Neuron (in vitro differentiated cells): Measurements from ENCODE around the gene S100A8.

Experiments
- H2AFZ ChIP-seq: one replicate; pipeline ENCODE4 v1.6.1; 2013; ENCODE audit warnings: low read depth, mild to moderate bottlenecking, inconsistent platforms, low read length, moderate library complexity
- H3K27me3 ChIP-seq: one replicate; pipeline ENCODE4 v1.6.1; 2013; ENCODE audit warnings: low read length; ENCODE audit not compliant: insufficient read depth
- H3K36me3 ChIP-seq: one replicate; pipeline ENCODE4 v1.6.1; 2013; ENCODE audit warnings: low read length; ENCODE audit not compliant: insufficient read depth
- H3K4me1 ChIP-seq: one replicate; pipeline ENCODE4 v1.6.1; 2013; ENCODE audit warnings: low read length; ENCODE audit not compliant: insufficient read depth
- H3K4me3 ChIP-seq: 2 replicates; pipeline ENCODE4 v1.5.1; 2013; ENCODE audit warnings: mild to moderate bottlenecking, low read length, moderate library complexity
- H3K9me3 ChIP-seq: one replicate; pipeline ENCODE4 v1.6.1; 2013; ENCODE audit warnings: low read length

The S100A8 gene

GRCh38 chr1:153390938-153391710 is at the start of gene S100A8:
S100A8 (minus strand) TSS chr1:153391073; CDS start chr1:153390535, 538 bp downstream.
- peaks cover 15% of the 10 kb centered on the region for H3K27me3 ChIP-seq
- no peak within 1 kb of the TSS for H2AFZ ChIP-seq
- no peaks in the 10 kb centered on the region for H3K36me3 ChIP-seq
- no peaks in the 10 kb centered on the region for H3K9me3 ChIP-seq
- no peak within 1 kb of the TSS for H3K4me3 ChIP-seq
- no peaks in the 10 kb centered on the region for H3K4me1 ChIP-seq

GRCh38 chr1:153439273-153439672 is 48.4 kb upstream of the S100A8 start:
- Histone ChIP-seq H3K4me3 (no peak overlapping the region), H3K4me1 (no peaks in the 10 kb centered on the region), H3K9me3 (no peaks in the 10 kb centered on the region), H2AFZ (no peak overlapping the region), H3K36me3 (no peaks in the 10 kb centered on the region), H3K27me3 (peaks cover 3% of the 10 kb centered on the region)

GRCh38 chr1:153438599-153438998 is 47.7 kb upstream of the S100A8 start:
- Histone ChIP-seq H3K27me3 (peaks cover 3% of the 10 kb centered on the region), H3K36me3 (no peaks in the 10 kb centered on the region), H2AFZ (no peak overlapping the region), H3K9me3 (no peaks in the 10 kb centered on the region), H3K4me1 (no peaks in the 10 kb centered on the region), H3K4me3 (no peak overlapping the region)

- no peaks in the 10 kb centered on the region for H3K4me1 ChIP-seq
- no peaks in the 10 kb centered on the region for H3K9me3 ChIP-seq
- H3K36me3 ChIP-seq: no peaks in the 10 kb centered on the region
- no peak overlapping the region for H2AFZ ChIP-seq
- peaks cover 9% of the 10 kb centered on the region for H3K27me3 ChIP-seq
- no peak overlapping the region for H3K4me3 ChIP-seq
Observed at GRCh38 chr1:153437236-153437635, 46.4 kb upstream of the S100A8 start.

- H3K4me3 ChIP-seq: no peak overlapping the region
- no peak overlapping the region for H2AFZ ChIP-seq
- H3K9me3 ChIP-seq: no peaks in the 10 kb centered on the region
- H3K36me3 ChIP-seq: no peaks in the 10 kb centered on the region
- H3K4me1 ChIP-seq: no peaks in the 10 kb centered on the region
- H3K27me3 ChIP-seq: peaks cover 12% of the 10 kb centered on the region
Observed at GRCh38 chr1:153434746-153435455, 44.0 kb upstream of the S100A8 start.

- Histone ChIP-seq H3K9me3 (no peaks in the 10 kb centered on the region), H2AFZ (no peak overlapping the region), H3K36me3 (no peaks in the 10 kb centered on the region), H3K4me3 (no peak overlapping the region), H3K4me1 (no peaks in the 10 kb centered on the region), H3K27me3 (peaks cover 12% of the 10 kb centered on the region)
Observed at GRCh38 chr1:153432874-153433681, 42.2 kb upstream of the S100A8 start.

- Histone ChIP-seq H2AFZ (no peak overlapping the region), H3K4me3 (no peak overlapping the region), H3K36me3 (no peaks in the 10 kb centered on the region), H3K9me3 (no peaks in the 10 kb centered on the region), H3K27me3 (peaks cover 11% of the 10 kb centered on the region), H3K4me1 (no peaks in the 10 kb centered on the region)
Observed at GRCh38 chr1:153431928-153432327, 41.1 kb upstream of the S100A8 start.

- Histone ChIP-seq H3K27me3 (peaks cover 11% of the 10 kb centered on the region), H3K4me1 (no peaks in the 10 kb centered on the region), H3K9me3 (no peaks in the 10 kb centered on the region), H3K4me3 (no peak overlapping the region), H3K36me3 (no peaks in the 10 kb centered on the region), H2AFZ (no peak overlapping the region)
Observed at GRCh38 chr1:153431427-153431826, 40.6 kb upstream of the S100A8 start.

- Histone ChIP-seq H3K9me3 (no peaks in the 10 kb centered on the region), H3K27me3 (peaks cover 11% of the 10 kb centered on the region), H3K4me1 (no peaks in the 10 kb centered on the region), H3K36me3 (no peaks in the 10 kb centered on the region), H3K4me3 (no peak overlapping the region), H2AFZ (no peak overlapping the region)
Observed at GRCh38 chr1:153431002-153431401, 40.1 kb upstream of the S100A8 start.

GRCh38 chr1:153430561-153430960 is 39.7 kb upstream of the S100A8 start:
- Histone ChIP-seq H3K27me3 (peaks cover 11% of the 10 kb centered on the region), H3K4me3 (no peak overlapping the region), H3K9me3 (no peaks in the 10 kb centered on the region), H3K4me1 (no peaks in the 10 kb centered on the region), H2AFZ (no peak overlapping the region), H3K36me3 (no peaks in the 10 kb centered on the region)

GRCh38 chr1:153430166-153430553 is 39.3 kb upstream of the S100A8 start:
- Histone ChIP-seq H3K4me1 (no peaks in the 10 kb centered on the region), H3K4me3 (no peak overlapping the region), H3K9me3 (no peaks in the 10 kb centered on the region), H3K36me3 (no peaks in the 10 kb centered on the region), H2AFZ (no peak overlapping the region), H3K27me3 (peaks cover 11% of the 10 kb centered on the region)

- no peaks in the 10 kb centered on the region for H3K36me3 ChIP-seq
- H3K4me3 ChIP-seq: no peak overlapping the region
- H2AFZ ChIP-seq: no peak overlapping the region
- no peaks in the 10 kb centered on the region for H3K9me3 ChIP-seq
- no peaks in the 10 kb centered on the region for H3K4me1 ChIP-seq
- peaks cover 11% of the 10 kb centered on the region for H3K27me3 ChIP-seq
Observed at GRCh38 chr1:153429266-153430165, 38.6 kb upstream of the S100A8 start.
